ENCODE measurements around the gene ACTL10. TPM values are rescaled to one million over a fixed set of nuclear protein-coding genes. Genes with fewer than 3 reads are reported as not detected.

The ACTL10 gene
- total and polyA plus RNA-seq, 2 experiments from 2014 or later: 0.71 to 1.9 TPM

GRCh38 chr20:33653218-33653899 is 13.4 kb upstream of the ACTL10 start:
- Histone ChIP-seq H3K4me2 (no peak overlapping the region), H3K27ac (ENCODE audit: low read depth) (peak overlapping the region; percentile 79; the same call in 1 of the 2 replicates), H3K4me3 (no peak overlapping the region), H3K27me3 (ENCODE audit: insufficient read depth) (no peaks in the 10 kb centered on the region), H3K9me2 (ENCODE audit: insufficient read depth) (no peaks in the 10 kb centered on the region), H4K20me1 (replicated peaks; ENCODE audit: insufficient read depth) (no peaks in the 10 kb centered on the region), H3K79me2 (replicated peaks; ENCODE audit: insufficient read depth) (no peaks in the 10 kb centered on the region), H3K36me3 (ENCODE audit: insufficient read depth) (no peaks in the 10 kb centered on the region), H3F3A (replicated peaks; ENCODE audit: low read depth) (no peaks in the 10 kb centered on the region), H3K4me1 (ENCODE audit: insufficient read depth) (no peaks in the 10 kb centered on the region; the same call in 1 of the 2 replicates), H2AFZ (no peak overlapping the region)
- DNase-seq (ENCODE audit: low spot score) (peak; percentile 90), ATAC-seq (peak; percentile 88)
- H3K4me1 Mint-ChIP-seq: peaks cover 19% of the 10 kb centered on the region; the same call in 2 of the 3 replicates
- no peak overlapping the region for H3K27ac Mint-ChIP-seq
- TF ChIP-seq ZNF331 (CRISPR knock-in tag; IDR thresholded peaks at IDR 0.05; ENCODE audit: low read depth) (no peak), CTCF (conservative IDR thresholded peaks at IDR 0.05; ENCODE audit: low read depth in 2 of 2) (peak; percentile 82 to 95)
- H3K9me3 Mint-ChIP-seq: no peaks in the 10 kb centered on the region; the same call in 2 of the 3 replicates
- no peaks in the 10 kb centered on the region for H3K36me3 Mint-ChIP-seq (ENCODE audit: low read depth)
- peaks cover 5% of the 10 kb centered on the region for H3K27me3 Mint-ChIP-seq (ENCODE audit: insufficient read depth, low read depth, poor library complexity)
- no peak overlapping the region for H3K4me3 Mint-ChIP-seq

DNA sequence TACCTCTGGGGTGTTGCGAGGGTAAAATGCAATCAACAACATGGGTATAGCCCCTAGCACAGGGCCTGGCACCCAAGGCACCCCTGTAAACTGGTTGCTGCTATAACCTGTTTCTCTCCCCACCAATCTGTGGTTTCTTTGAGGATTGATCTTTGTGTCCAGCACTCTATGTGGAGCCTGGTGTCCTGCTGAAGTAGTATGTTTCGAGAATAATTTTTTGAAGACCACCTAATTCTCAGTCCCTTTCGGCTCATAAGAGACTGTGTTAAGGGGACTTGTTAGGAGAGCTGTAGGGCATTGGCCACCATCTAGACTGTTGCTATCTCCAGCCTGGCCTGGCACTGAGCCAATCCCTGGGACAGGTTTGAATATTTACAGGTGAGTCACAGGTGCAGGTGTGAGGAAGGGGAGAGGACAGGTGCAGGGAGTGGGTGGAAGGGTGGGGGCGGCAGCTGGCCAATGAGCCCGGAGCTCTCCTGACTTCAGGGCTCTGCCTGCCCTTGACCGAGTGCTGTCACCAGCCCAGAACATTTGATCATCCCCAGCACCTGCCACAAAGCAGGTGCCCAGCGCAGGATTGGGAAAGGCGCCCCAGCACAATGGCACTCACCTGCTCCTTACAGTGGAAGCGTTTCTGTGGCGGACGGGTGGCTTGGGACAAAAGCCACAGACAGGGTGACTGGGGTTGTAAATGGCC is 12.7 kb upstream of the ACTL10 start:
- no peak overlapping the region for H2AFZ ChIP-seq
- H3K27me3 ChIP-seq (ENCODE audit: insufficient read depth): no peaks in the 10 kb centered on the region
- no peaks in the 10 kb centered on the region; the same call in 2 of the 3 replicates for H3K9me3 Mint-ChIP-seq
- H3K4me3 Mint-ChIP-seq: no peak overlapping the region
- H4K20me1 ChIP-seq (replicated peaks; ENCODE audit: insufficient read depth): no peaks in the 10 kb centered on the region
- H3K4me3 ChIP-seq: no peak overlapping the region
- H3K27ac ChIP-seq (ENCODE audit: low read depth): no peak overlapping the region; the same call in 1 of the 2 replicates
- ATAC-seq (peak; percentile 26), DNase-seq (ENCODE audit: low spot score) (peak; percentile 20)
- 0 out of 2 replicates have a peak overlapping the region, but pooled peaks have one; percentile 78 for H3K27ac Mint-ChIP-seq
- H3K79me2 ChIP-seq (replicated peaks; ENCODE audit: insufficient read depth): no peaks in the 10 kb centered on the region
- H3F3A ChIP-seq (replicated peaks; ENCODE audit: low read depth): no peaks in the 10 kb centered on the region
- H3K4me2 ChIP-seq: no peak overlapping the region
- no peaks in the 10 kb centered on the region; the same call in 2 of the 3 replicates for H3K36me3 Mint-ChIP-seq (ENCODE audit: low read depth)
- peaks cover 7% of the 10 kb centered on the region for H3K27me3 Mint-ChIP-seq (ENCODE audit: insufficient read depth, low read depth, poor library complexity)
- no peaks in the 10 kb centered on the region for H3K36me3 ChIP-seq (ENCODE audit: insufficient read depth)
- no peaks in the 10 kb centered on the region; the same call in 1 of the 2 replicates for H3K4me1 ChIP-seq (ENCODE audit: insufficient read depth)
- H3K9me2 ChIP-seq (ENCODE audit: insufficient read depth): no peaks in the 10 kb centered on the region
- H3K4me1 Mint-ChIP-seq: peaks cover 19% of the 10 kb centered on the region; the same call in 2 of the 3 replicates
- TF ChIP-seq ZNF331 (CRISPR knock-in tag; IDR thresholded peaks at IDR 0.05; ENCODE audit: low read depth) (no peak), ETS1 (IDR thresholded peaks at IDR 0.05) (no peak), ZNF114 (CRISPR knock-in tag; IDR thresholded peaks at IDR 0.05) (no peak), EZH2 (IDR thresholded peaks at IDR 0.05; ENCODE audit: low read depth, unreplicated experiment) (no peak), EZH2phosphoT487 (IDR thresholded peaks at IDR 0.05; ENCODE audit: unreplicated experiment) (no peak), CTCF (conservative IDR thresholded peaks at IDR 0.05; ENCODE audit: low read depth in 2 of 2) (no peak)
- TF ChIP-seq, protein P1, sequence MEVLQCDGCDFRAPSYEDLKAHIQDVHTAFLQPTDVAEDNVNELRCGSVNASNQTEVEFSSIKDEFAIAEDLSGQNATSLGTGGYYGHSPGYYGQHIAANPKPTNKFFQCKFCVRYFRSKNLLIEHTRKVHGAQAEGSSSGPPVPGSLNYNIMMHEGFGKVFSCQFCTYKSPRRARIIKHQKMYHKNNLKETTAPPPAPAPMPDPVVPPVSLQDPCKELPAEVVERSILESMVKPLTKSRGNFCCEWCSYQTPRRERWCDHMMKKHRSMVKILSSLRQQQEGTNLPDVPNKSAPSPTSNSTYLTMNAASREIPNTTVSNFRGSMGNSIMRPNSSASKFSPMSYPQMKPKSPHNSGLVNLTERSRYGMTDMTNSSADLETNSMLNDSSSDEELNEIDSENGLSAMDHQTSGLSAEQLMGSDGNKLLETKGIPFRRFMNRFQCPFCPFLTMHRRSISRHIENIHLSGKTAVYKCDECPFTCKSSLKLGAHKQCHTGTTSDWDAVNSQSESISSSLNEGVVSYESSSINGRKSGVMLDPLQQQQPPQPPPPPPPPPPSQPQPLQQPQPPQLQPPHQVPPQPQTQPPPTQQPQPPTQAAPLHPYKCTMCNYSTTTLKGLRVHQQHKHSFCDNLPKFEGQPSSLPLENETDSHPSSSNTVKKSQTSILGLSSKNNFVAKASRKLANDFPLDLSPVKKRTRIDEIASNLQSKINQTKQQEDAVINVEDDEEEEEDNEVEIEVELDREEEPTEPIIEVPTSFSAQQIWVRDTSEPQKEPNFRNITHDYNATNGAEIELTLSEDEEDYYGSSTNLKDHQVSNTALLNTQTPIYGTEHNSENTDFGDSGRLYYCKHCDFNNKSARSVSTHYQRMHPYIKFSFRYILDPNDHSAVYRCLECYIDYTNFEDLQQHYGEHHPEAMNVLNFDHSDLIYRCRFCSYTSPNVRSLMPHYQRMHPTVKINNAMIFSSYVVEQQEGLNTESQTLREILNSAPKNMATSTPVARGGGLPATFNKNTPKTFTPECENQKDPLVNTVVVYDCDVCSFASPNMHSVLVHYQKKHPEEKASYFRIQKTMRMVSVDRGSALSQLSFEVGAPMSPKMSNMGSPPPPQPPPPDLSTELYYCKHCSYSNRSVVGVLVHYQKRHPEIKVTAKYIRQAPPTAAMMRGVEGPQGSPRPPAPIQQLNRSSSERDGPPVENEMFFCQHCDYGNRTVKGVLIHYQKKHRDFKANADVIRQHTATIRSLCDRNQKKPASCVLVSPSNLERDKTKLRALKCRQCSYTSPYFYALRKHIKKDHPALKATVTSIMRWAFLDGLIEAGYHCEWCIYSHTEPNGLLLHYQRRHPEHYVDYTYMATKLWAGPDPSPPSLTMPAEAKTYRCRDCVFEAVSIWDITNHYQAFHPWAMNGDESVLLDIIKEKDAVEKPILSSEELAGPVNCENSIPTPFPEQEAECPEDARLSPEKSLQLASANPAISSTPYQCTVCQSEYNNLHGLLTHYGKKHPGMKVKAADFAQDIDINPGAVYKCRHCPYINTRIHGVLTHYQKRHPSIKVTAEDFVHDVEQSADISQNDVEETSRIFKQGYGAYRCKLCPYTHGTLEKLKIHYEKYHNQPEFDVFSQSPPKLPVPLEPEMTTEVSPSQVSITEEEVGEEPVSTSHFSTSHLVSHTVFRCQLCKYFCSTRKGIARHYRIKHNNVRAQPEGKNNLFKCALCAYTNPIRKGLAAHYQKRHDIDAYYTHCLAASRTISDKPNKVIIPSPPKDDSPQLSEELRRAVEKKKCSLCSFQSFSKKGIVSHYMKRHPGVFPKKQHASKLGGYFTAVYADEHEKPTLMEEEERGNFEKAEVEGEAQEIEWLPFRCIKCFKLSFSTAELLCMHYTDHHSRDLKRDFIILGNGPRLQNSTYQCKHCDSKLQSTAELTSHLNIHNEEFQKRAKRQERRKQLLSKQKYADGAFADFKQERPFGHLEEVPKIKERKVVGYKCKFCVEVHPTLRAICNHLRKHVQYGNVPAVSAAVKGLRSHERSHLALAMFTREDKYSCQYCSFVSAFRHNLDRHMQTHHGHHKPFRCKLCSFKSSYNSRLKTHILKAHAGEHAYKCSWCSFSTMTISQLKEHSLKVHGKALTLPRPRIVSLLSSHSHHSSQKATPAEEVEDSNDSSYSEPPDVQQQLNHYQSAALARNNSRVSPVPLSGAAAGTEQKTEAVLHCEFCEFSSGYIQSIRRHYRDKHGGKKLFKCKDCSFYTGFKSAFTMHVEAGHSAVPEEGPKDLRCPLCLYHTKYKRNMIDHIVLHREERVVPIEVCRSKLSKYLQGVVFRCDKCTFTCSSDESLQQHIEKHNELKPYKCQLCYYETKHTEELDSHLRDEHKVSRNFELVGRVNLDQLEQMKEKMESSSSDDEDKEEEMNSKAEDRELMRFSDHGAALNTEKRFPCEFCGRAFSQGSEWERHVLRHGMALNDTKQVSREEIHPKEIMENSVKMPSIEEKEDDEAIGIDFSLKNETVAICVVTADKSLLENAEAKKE (CRISPR knock-in tag; IDR thresholded peaks at IDR 0.05): no peak

All from GM23338 (cell line).